Nephron progenitor cell (in vitro differentiated cells): ENCODE results near the gene BABAM2.

Experiments
- DNase-seq: peaks from one replicate; pipeline ENCODE4 v3.0.0; 2021
- H3K27ac Mint-ChIP-seq: 2 replicates; pipeline ENCODE4 v1.8.0; 2021; ENCODE audit warnings: mild to moderate bottlenecking, moderate library complexity, mixed read lengths
- H3K27me3 Mint-ChIP-seq: 2 replicates; pipeline ENCODE4 v1.8.0; 2021; ENCODE audit warnings: mild to moderate bottlenecking, low read depth, mixed read lengths; ENCODE audit not compliant: poor library complexity
- H3K36me3 Mint-ChIP-seq: 2 replicates; pipeline ENCODE4 v1.8.0; 2021; ENCODE audit warnings: low read depth, mixed read lengths
- H3K4me1 Mint-ChIP-seq: 2 replicates; pipeline ENCODE4 v1.8.0; 2021; ENCODE audit warnings: mixed read lengths
- H3K4me3 Mint-ChIP-seq: 2 replicates; pipeline ENCODE4 v1.8.0; 2021; ENCODE audit warnings: mild to moderate bottlenecking, moderate library complexity, mixed read lengths
- H3K9me3 Mint-ChIP-seq: 2 replicates; pipeline ENCODE4 v1.8.0; 2021; ENCODE audit warnings: mild to moderate bottlenecking, moderate library complexity, mixed read lengths
- CTCF ChIP-seq: fragments of 200-600 bp; sonication (generic); IDR thresholded peaks from 2 replicates; pipeline ENCODE4 v1.5.0; 2021; ENCODE audit warnings: antibody characterized with exemption

Gene BABAM2

DNA sequence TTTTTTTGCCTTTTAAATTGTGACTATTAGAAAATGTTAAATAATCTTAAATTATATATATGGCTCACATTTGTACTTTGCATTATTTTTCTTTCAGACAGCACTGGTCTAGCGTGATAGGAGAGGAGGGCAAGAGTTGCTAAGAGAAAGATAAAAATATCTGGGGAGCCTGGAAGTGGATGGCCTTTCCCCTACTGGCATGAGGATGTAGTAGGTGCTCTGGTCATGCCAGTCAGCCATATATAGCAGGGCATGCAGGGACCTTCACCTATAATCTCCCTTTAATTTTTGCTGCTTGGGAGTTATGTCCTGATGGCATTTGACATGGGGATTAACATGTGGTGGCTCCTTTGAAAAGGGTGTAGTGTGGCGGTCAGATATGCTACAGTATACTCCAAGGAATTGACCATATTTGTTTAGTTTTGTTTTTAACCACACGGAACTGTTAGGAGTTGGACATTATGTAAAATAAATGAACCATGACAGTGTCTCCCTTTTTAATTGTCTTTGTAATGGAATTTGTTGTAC lies 144.7 kb downstream of the BABAM2 start:
- no peak for TF ChIP-seq CTCF
- H3K36me3 Mint-ChIP-seq, result no peaks in the 10 kb centered on the region
- peaks cover 3% of the 10 kb centered on the region for H3K27me3 Mint-ChIP-seq
- H3K4me1 Mint-ChIP-seq, result no peaks in the 10 kb centered on the region
- no peak overlapping the region for H3K4me3 Mint-ChIP-seq
- no peaks in the 10 kb centered on the region for H3K9me3 Mint-ChIP-seq
- DNase-seq, result no peak
- no peak overlapping the region for H3K27ac Mint-ChIP-seq

DNA sequence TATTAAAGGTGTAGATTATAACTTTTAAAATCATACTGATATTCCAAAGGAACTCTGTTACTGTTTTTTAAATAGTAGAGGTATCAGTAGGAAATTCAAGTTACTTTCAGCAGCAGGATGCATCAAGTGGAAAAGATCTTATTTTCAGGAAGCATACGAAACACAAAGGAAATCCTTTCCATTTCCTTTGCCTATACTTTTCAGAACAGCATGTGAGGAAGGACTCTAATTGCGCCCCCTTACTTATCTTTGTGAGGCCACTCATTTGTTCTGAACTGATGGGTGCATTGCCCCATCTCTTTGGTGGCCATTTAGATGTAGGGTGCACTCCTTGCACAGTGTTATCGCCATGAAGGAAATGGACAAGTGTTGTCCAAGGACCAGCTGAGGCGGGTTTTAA lies 145.3 kb downstream of the BABAM2 start:
- Mint-ChIP-seq H3K27me3 (peaks cover 3% of the 10 kb centered on the region), H3K4me3 (no peak overlapping the region), H3K9me3 (no peaks in the 10 kb centered on the region), H3K27ac (no peak overlapping the region), H3K36me3 (no peaks in the 10 kb centered on the region), H3K4me1 (no peaks in the 10 kb centered on the region)
- no peak for DNase-seq
- no peak for TF ChIP-seq CTCF

DNA sequence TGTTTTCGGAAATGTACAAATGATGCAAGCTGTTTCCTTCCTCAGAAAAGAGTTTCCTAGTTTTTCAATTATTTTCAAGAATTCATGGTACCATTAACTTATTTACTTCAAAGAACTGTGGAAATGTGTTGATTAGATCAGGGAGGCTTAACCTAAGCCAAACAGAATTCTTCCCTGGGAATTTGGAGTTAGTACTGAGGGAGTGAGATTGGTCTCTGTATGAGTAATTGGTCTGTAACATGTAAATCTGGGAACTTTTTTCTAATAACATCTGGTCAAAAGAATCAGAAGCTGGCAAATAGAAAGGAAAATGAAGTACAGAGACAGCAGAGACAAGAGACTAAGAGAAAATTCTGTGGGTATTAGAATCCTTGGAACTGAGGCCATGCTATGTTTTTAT lies 145.8 kb downstream of the BABAM2 start:
- no peak for TF ChIP-seq CTCF
- Mint-ChIP-seq H3K27me3 (peaks cover 3% of the 10 kb centered on the region), H3K27ac (no peak overlapping the region)

DNA sequence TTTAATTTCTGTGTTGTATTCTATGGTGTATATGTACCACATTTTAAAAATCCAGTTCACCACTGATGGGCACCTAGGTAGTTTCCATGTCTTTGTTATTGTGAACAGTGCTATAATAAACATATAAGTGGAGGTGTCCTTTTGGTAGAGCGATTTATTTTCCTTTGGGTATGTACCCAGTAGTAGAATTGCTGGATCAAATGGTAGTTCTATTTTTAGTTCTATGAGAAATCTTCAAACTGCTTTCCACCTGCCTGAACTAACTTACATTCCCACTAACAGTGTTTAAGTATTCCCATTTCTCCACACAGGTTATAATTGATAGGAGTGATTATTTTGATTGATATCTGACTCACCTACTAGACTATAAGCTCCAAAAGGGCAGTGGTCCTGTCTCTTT lies 148.2 kb downstream of the BABAM2 start:
- Mint-ChIP-seq H3K27ac (no peak overlapping the region), H3K4me1 (no peaks in the 10 kb centered on the region), H3K9me3 (no peaks in the 10 kb centered on the region), H3K27me3 (peaks cover 3% of the 10 kb centered on the region), H3K36me3 (peaks cover 4% of the 10 kb centered on the region), H3K4me3 (no peak overlapping the region)
- TF ChIP-seq CTCF, result no peak
- no peak for DNase-seq

More for the DNA sequence above, 145.8 kb downstream of the BABAM2 start:
- no peak for DNase-seq
- no peaks in the 10 kb centered on the region for H3K36me3 Mint-ChIP-seq
- H3K4me1 Mint-ChIP-seq, result no peaks in the 10 kb centered on the region
- no peaks in the 10 kb centered on the region for H3K9me3 Mint-ChIP-seq
- no peak overlapping the region for H3K4me3 Mint-ChIP-seq

GRCh38 chr2:28045676-28046351 lies 155.3 kb downstream of the BABAM2 start:
- no peak for TF ChIP-seq CTCF
- H3K9me3 Mint-ChIP-seq, result no peaks in the 10 kb centered on the region
- H3K36me3 Mint-ChIP-seq, result peaks cover 4% of the 10 kb centered on the region
- H3K4me1 Mint-ChIP-seq, result no peaks in the 10 kb centered on the region
- no peaks in the 10 kb centered on the region for H3K27me3 Mint-ChIP-seq
- H3K4me3 Mint-ChIP-seq, result no peak overlapping the region
- no peak for DNase-seq
- H3K27ac Mint-ChIP-seq, result no peak overlapping the region

DNA sequence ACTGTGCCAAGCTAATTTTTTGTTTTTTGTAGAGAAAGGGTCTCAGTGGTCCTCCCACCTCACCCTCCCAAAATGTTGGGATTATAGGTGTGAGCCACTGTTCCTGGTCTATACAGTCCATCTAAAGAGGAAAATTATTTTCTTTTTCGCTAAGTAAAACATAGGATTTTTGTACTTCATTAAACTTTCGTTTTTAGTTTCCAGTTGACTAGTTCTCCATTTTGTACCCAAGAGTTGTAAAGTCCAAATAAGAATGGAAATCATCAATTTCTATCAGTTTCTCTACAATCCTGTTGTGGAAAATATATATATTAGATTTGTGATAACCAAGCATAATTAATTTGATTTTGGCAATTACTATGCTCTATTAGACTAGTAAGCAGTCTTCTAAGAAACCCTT lies 156.4 kb downstream of the BABAM2 start:
- H3K4me1 Mint-ChIP-seq, result no peaks in the 10 kb centered on the region
- peaks cover 9% of the 10 kb centered on the region for H3K36me3 Mint-ChIP-seq
- no peak for DNase-seq
- H3K9me3 Mint-ChIP-seq, result no peaks in the 10 kb centered on the region
- no peak overlapping the region for H3K27ac Mint-ChIP-seq
- TF ChIP-seq CTCF, result no peak
- H3K4me3 Mint-ChIP-seq, result no peak overlapping the region
- no peaks in the 10 kb centered on the region for H3K27me3 Mint-ChIP-seq
